IMR-90 (cell line): ENCODE measurements around the gene SPECC1L.

Source experiments
- CTCF ChIP-seq: conservative IDR thresholded peaks from 2 replicates; pipeline ENCODE4 v1.5.1; 2012; ENCODE audit warnings: mild to moderate bottlenecking, low read depth, low read length, improper control_type of control experiment
- POLR2A ChIP-seq: IDR thresholded peaks from 2 replicates; pipeline ENCODE4 v1.6.1; 2012; ENCODE audit warnings: mild to moderate bottlenecking, low read depth, low read length

GRCh38 chr22:24465566-24465965, 194.9 kb downstream of the SPECC1L start:
- TF ChIP-seq CTCF (no peak), POLR2A (no peak)
